Vagina (tissue), 2 donors: ENCODE data around the gene GRSF1.

Source experiments
- POLR2A ChIP-seq, 2 donors: fragments of 450-650 bp; IDR thresholded peaks; one replicate each; pipeline ENCODE4 v1.6.1; 2017; ENCODE audit warnings: antibody characterized with exemption in 2 of 2, mild to moderate bottlenecking in 2 of 2, moderate library complexity in 2 of 2
- TF ChIP-seq, protein P1 (sequence below), 3 experiments: fragments of 450-650 bp in 2 of 3; fragments of 200-600 bp in 1 of 3; sonication (generic) in 1 of 3; IDR thresholded peaks; one replicate each; pipeline ENCODE4 v1.5.1; 2017 to 2019; ENCODE audit warnings: antibody characterized with exemption in 3 of 3, mild to moderate bottlenecking in 2 of 3, moderate library complexity in 2 of 3

DNA sequence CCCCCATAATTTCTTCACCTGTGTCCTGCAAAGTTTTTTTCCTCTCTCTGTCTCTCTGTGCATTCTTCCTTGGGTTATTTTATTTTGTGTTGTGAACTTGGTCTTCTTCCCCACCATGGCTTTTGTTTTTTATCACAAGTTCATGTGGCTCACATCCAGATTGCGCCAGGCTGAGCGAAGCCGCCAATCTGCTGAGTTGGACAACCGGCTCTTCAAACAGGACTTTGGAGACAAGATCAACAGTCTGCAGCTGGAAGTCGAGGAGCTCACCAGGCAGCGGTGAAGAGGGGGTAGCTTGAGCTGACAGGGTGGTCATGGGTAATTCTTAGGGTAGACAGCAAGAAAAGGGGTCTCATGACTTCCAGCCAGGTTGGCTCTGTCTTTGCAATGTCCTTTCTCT, 46.1 kb downstream of the GRSF1 start:
- TF ChIP-seq, protein P1, sequence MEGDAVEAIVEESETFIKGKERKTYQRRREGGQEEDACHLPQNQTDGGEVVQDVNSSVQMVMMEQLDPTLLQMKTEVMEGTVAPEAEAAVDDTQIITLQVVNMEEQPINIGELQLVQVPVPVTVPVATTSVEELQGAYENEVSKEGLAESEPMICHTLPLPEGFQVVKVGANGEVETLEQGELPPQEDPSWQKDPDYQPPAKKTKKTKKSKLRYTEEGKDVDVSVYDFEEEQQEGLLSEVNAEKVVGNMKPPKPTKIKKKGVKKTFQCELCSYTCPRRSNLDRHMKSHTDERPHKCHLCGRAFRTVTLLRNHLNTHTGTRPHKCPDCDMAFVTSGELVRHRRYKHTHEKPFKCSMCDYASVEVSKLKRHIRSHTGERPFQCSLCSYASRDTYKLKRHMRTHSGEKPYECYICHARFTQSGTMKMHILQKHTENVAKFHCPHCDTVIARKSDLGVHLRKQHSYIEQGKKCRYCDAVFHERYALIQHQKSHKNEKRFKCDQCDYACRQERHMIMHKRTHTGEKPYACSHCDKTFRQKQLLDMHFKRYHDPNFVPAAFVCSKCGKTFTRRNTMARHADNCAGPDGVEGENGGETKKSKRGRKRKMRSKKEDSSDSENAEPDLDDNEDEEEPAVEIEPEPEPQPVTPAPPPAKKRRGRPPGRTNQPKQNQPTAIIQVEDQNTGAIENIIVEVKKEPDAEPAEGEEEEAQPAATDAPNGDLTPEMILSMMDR (IDR thresholded peaks at IDR 0.05) = no peak
- no peak for TF ChIP-seq POLR2A (IDR thresholded peaks at IDR 0.05)
